DND-41 (cell line): ENCODE data around the gene RIBC2.

Experiments used
- EZH2 ChIP-seq: IDR thresholded peaks from 3 replicates; pipeline ENCODE4 v1.6.1; 2012; ENCODE audit warnings: borderline replicate concordance, low read depth, mild to moderate bottlenecking, moderate library complexity, low read length, inconsistent platforms; ENCODE audit not compliant: severe bottlenecking
- TF ChIP-seq, protein P1 (sequence below): IDR thresholded peaks from 2 replicates; pipeline ENCODE4 v1.5.1; 2012; ENCODE audit warnings: borderline replicate concordance, low read length, moderate library complexity, mild to moderate bottlenecking; ENCODE audit not compliant: poor library complexity, severe bottlenecking; ENCODE audit errors: extremely low read depth

- no peak for TF ChIP-seq EZH2
- TF ChIP-seq, protein P1, sequence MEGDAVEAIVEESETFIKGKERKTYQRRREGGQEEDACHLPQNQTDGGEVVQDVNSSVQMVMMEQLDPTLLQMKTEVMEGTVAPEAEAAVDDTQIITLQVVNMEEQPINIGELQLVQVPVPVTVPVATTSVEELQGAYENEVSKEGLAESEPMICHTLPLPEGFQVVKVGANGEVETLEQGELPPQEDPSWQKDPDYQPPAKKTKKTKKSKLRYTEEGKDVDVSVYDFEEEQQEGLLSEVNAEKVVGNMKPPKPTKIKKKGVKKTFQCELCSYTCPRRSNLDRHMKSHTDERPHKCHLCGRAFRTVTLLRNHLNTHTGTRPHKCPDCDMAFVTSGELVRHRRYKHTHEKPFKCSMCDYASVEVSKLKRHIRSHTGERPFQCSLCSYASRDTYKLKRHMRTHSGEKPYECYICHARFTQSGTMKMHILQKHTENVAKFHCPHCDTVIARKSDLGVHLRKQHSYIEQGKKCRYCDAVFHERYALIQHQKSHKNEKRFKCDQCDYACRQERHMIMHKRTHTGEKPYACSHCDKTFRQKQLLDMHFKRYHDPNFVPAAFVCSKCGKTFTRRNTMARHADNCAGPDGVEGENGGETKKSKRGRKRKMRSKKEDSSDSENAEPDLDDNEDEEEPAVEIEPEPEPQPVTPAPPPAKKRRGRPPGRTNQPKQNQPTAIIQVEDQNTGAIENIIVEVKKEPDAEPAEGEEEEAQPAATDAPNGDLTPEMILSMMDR: no peak
Observed at GRCh38 chr22:45469281-45470073, 56.0 kb downstream of the RIBC2 start.
